Measurements from ENCODE around the gene CFHR5.

- no peak for TF ChIP-seq CTCF (IDR thresholded peaks at IDR 0.05)
- TF ChIP-seq POLR2A (IDR thresholded peaks at IDR 0.05): no peak
These were observed 3.5 kb downstream of the CFHR5 start for GRCh38 chr1:196980859-196981258.
